Measurements from ENCODE around the gene PPP1R3A.

The PPP1R3A gene

GRCh38 chr7:113875224-113875623 is 43.6 kb downstream of the PPP1R3A start:
- no peak for DNase-seq

GRCh38 chr7:113873554-113874151 is 45.2 kb downstream of the PPP1R3A start:
- DNase-seq = no peak

GRCh38 chr7:113872981-113873380 is 45.8 kb downstream of the PPP1R3A start:
- DNase-seq = no peak

- no peak for DNase-seq
Measured at GRCh38 chr7:113867325-113867724, 51.5 kb downstream of the PPP1R3A start.

- DNase-seq = no peak
Measured at GRCh38 chr7:113856010-113856409, 62.8 kb downstream of the PPP1R3A start.

GRCh38 chr7:113840954-113841353 is 77.9 kb downstream of the PPP1R3A start:
- DNase-seq = no peak

GRCh38 chr7:113835367-113835766 is 83.4 kb downstream of the PPP1R3A start:
- no peak for DNase-seq

- DNase-seq = no peak
Measured at GRCh38 chr7:113832196-113832745, 86.5 kb downstream of the PPP1R3A start.

- no peak for DNase-seq
Measured at GRCh38 chr7:113831556-113831955, 87.3 kb downstream of the PPP1R3A start.

- no peak for DNase-seq
Measured at GRCh38 chr7:113828581-113828980, 90.2 kb downstream of the PPP1R3A start.

All from CD4-positive, alpha-beta T cell treated with Interleukin-10 for 1 hour (primary cell).